AG04449 (cell line): ENCODE results near the gene PRDM16.

ENCODE experiments used
- CTCF ChIA-PET: fragments of 350-600 bp; formaldehyde crosslinking; extraction: SDS; loops from one replicate; lab custom pipeline; 2021; ENCODE audit warnings: antibody characterized with exemption; lab: Yijun Ruan, JAX
- POLR2A ChIA-PET: fragments of 400-600, 350-600 bp; formaldehyde crosslinking; extraction: SDS; loops from one replicate; lab custom pipeline; 2020; ENCODE audit warnings: antibody characterized with exemption, inconsistent platforms; lab: Yijun Ruan, JAX
- DNase-seq: peaks from one replicate; pipeline ENCODE4 v3.0.0-alpha.2; 2010; ENCODE audit warnings: low read depth, low spot score
- H3K4me3 ChIP-seq: 2 replicates; pipeline ENCODE4 v1.5.1; 2011; ENCODE audit warnings: low read depth, mild to moderate bottlenecking, control low read depth, low read length
- CTCF ChIP-seq: IDR thresholded peaks from one replicate; pipeline ENCODE4 v1.5.1; 2011; ENCODE audit warnings: mild to moderate bottlenecking, moderate library complexity, low read length, control low read depth, inconsistent platforms; ENCODE audit not compliant: insufficient read depth; ENCODE audit errors: missing control alignments

The PRDM16 gene

GRCh38 chr1:3347257-3348020, 278.4 kb downstream of the PRDM16 start:
- no peak for TF ChIP-seq CTCF
- CTCF ChIA-PET: no interaction called here
- no peak overlapping the region for H3K4me3 ChIP-seq
- DNase-seq: no peak
- POLR2A ChIA-PET: no interaction called here

- no peak overlapping the region for H3K4me3 ChIP-seq
- POLR2A ChIA-PET: no interaction called here
- CTCF ChIA-PET: no interaction called here
- TF ChIP-seq CTCF: no peak
- no peak for DNase-seq
Observed at GRCh38 chr1:3348196-3348865, 279.3 kb downstream of the PRDM16 start.

GRCh38 chr1:3349161-3349967, 280.4 kb downstream of the PRDM16 start:
- ChIA-PET CTCF (no interaction called here), POLR2A (no interaction called here)
- DNase-seq: no peak
- peak; percentile 16 for TF ChIP-seq CTCF
- no peak overlapping the region for H3K4me3 ChIP-seq

DNA sequence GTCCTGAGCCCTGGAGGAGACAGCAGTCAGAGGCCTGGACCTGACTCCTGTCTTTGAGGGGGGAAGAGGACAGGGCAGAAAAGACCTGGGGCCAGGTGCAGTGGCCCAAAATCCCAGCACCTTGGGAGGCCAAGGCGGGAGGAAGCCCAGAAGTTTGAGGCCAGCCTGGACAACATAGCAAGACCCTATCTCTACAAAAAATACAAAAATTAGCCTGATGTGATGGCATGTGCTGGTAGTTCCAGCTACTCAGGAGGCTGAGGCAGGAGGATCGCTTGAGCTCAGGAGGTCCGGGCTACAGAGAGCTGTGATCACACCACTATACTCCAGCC, 280.9 kb downstream of the PRDM16 start:
- ChIA-PET POLR2A (no interaction called here), CTCF (interaction anchor here (1.2 kb wide), 1 partner anchor 34 kb away, joined by 3 read pairs; no protein-coding TSS in a partner anchor)
- TF ChIP-seq CTCF: no peak

GRCh38 chr1:3350506-3351261, 281.7 kb downstream of the PRDM16 start:
- ChIA-PET POLR2A (no interaction called here), CTCF (interaction anchor here (0.9 to 1.7 kb wide), 3 partner anchors 31 to 102 kb away, joined by 3 read pairs; no protein-coding TSS in a partner anchor)
- TF ChIP-seq CTCF: no peak
- no peak overlapping the region for H3K4me3 ChIP-seq
- no peak for DNase-seq

More for the DNA sequence above, 280.9 kb downstream of the PRDM16 start:
- DNase-seq: no peak
- no peak overlapping the region for H3K4me3 ChIP-seq
